Measurements from ENCODE around the gene THOC3.
"Not testable (repeated sequence)": the region's sequence is repeated elsewhere in the genome, so short reads cannot be mapped to it uniquely, and the experiment has no call there.

GRCh38 chr5:176014360-176014759, 46.2 kb upstream of the THOC3 start:
- not testable (repeated sequence) for TF ChIP-seq CTCF (conservative IDR thresholded peaks at IDR 0.05; ENCODE audit: low read length); EZH2phosphoT487 (IDR thresholded peaks at IDR 0.05; ENCODE audit: borderline replicate concordance, low read depth, low read length)
